Activated CD4-positive, alpha-beta T cell treated with anti-CD3 and anti-CD28 coated beads, Interleukin-10, Interleukin-2, amounts not matched to agents 100 ng/mL and 50 ng/mL, durations not matched to agents 16 hours and 8 hours (primary cell): ENCODE data around the gene TRIM44.

Experiments used
- DNase-seq: peaks from one replicate; pipeline ENCODE4 v3.0.0-alpha.2; 2020

The TRIM44 gene

GRCh38 chr11:35792846-35793192, 130.2 kb downstream of the TRIM44 start:
- DNase-seq = no peak

GRCh38 chr11:35794333-35794732, 131.8 kb downstream of the TRIM44 start:
- DNase-seq = no peak

DNA sequence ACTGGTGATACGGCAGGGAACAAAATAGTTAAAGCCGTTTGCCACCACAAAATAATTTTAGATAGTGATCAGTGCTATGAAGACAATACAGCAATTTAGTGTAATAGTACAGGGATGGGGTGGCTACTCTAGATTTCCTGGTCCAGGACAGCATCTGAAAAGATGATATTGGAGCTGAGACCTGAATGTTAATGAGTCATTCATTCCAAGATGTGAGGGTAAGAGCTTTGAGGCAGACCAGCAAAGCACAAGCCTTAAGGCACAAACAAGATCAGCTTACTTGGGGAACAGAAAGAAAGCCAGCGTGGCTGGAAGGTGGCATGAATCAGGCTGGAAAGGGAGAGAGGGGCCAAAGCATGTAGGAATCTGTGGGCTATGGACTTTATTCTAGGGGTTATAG, 132.3 kb downstream of the TRIM44 start:
- no peak for DNase-seq

DNA sequence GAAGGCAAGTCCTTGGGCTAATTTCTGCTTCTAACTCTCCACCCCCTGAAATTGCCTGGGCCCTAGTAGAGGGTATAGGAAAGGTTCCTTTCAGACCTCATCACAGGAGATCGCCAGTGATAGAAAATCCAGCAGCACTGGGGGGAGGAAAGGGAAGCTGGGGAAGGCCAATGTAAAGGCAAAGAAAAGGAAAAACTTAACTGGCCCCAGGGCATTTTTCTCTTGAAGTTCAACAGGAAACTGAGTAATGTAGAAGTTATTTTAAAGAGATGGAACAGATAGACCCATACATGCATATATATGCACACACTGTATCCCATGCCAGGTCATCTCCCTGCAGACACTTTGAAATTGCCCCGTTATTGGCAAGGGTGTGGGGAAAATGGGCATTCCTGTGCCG, 134.0 kb downstream of the TRIM44 start:
- no peak for DNase-seq

GRCh38 chr11:35798423-35798822, 135.8 kb downstream of the TRIM44 start:
- no peak for DNase-seq

DNA sequence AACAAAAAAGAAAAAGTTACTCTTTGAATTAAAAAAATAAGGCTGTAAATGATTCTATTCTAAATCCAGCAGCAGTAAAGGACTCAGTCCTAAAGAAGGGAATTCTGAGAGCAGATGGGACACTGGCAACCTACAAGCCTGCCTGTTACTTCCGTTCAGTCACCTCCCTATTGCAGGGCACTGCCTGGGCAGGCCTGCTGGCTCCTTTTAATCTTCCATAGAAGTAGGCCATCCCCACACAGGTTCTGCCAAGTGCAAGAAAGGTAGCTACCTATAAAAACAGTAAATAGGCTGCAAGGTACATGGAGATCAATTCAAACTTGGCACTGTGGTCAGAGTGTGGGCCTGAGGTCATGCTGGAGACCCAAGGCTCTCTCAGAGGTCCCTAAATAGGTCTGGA, 136.4 kb downstream of the TRIM44 start:
- DNase-seq = no peak

- DNase-seq = no peak
Observed at GRCh38 chr11:35799655-35800054, 137.1 kb downstream of the TRIM44 start.

- DNase-seq = no peak
Observed at GRCh38 chr11:35800970-35801953, 138.7 kb downstream of the TRIM44 start.

GRCh38 chr11:35802221-35802620, 139.6 kb downstream of the TRIM44 start:
- DNase-seq = no peak

DNA sequence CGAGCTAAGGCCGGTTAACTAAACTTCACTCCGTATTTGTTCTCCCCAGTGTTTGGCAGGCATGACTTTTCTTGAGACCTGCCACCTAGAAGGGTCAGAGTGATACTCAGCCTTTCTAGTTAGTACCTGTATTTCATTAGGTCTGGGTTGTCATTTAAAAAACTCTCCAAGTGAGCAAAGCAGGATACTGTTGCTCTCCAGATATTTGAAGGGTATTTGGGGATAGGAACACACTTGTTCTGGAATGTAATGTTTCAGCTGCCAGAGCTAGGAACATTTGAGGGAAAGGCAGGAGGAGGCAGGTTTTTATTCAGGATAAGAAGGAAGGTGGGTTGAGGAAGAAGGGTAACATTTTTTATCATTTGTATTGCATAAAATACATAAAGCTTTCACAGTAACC, 140.1 kb downstream of the TRIM44 start:
- DNase-seq = no peak

- no peak for DNase-seq
Observed at GRCh38 chr11:35803115-35803514, 140.5 kb downstream of the TRIM44 start.

GRCh38 chr11:35804451-35805040, 142.0 kb downstream of the TRIM44 start:
- DNase-seq = no peak

- DNase-seq = no peak
Observed at GRCh38 chr11:35809561-35809960, 147.0 kb downstream of the TRIM44 start.

DNA sequence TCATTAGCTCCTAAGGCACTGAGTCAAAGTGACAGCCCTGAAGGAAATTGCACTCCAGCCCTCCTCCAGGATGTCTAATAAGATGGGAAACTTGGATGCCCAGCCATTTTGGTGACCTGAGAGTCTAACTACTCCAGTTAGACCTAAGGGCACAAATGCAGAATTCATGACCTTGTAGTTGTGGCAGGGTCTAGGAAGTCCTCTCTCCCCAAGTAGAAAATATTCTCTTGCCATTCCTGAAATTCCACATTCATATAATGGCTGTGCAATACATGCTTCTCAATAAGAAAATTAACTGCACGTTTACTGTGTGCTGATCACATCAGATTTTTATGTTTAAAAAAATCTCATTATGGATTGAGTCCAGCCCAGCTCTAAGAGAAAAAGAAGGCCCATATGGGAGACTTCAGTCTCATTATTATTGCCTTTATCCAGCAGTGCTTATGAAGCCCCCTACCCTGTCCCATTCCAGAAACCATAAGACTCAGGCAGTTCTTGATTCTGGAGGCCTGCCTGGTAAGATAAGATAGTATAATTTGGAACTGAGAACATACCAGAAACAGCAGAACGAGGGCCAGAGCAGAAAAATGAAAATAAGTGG, 147.6 kb downstream of the TRIM44 start:
- no peak for DNase-seq

GRCh38 chr11:35811783-35812182, 149.2 kb downstream of the TRIM44 start:
- no peak for DNase-seq

GRCh38 chr11:35812828-35813227, 150.3 kb downstream of the TRIM44 start:
- no peak for DNase-seq

- no peak for DNase-seq
Observed at GRCh38 chr11:35814081-35814695, 151.6 kb downstream of the TRIM44 start.

DNA sequence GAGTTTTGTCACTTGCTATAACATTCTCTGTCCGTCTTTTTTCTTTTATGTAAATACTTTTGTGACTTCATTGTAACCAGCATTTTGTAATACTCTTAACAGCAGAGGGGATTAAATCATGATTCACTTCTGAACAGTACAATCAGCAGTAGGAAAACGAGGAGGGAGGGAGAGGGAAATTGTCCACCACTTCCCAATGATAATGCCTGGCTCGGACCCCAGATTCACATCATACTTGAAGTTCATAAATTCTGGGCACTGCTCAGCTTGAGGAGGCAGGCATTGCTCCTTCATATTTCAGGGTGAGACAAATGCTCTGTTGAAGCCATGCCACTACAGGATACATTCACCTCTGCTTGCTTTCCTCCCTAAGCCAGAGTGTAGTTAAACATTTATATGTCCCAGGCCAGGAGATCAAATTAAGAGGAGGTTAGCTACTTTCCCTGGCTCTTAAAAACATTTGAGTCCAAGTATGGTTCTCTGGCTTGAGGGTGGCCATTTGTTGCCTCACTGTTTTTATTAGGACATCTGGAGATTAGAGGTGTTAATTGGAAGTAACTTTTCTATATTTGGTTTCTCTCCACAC, 152.2 kb downstream of the TRIM44 start:
- DNase-seq = no peak

DNA sequence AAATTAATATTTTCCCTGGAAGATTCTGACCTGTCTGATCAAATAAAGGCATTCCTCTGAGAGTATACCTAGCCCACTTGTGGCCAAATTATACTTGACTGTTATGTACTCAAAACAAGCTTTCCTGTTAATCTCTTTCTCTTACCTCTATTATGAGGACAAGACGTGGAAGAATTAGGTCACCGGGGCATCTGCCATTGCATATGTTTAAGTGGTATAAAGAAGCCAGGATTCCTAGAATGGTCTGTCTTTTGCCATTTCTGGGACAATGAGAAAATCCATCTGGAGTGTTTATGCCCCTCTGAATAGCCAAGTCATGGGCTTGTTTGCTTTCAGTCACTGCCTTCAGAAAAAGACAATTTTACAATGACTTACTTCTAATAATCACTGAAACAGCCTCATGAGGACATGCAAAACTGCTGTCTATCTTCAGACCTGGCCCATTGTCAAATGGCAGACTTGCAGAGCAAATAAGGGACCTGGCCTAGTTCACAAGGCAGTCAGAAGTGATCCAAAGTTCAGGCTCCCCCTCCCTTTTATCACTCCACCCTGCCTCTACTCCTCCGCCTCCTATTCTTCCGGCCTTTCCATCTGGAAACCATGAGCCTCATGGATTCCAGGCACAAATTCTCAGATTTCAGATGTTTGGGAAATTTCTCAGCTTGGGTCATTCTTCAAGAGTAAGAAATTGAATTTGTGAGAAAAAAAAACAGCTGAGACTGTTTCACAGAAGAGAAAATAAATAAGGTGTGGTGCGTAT, 153.2 kb downstream of the TRIM44 start:
- DNase-seq = no peak

GRCh38 chr11:35820614-35821013, 158.0 kb downstream of the TRIM44 start:
- DNase-seq = no peak

DNA sequence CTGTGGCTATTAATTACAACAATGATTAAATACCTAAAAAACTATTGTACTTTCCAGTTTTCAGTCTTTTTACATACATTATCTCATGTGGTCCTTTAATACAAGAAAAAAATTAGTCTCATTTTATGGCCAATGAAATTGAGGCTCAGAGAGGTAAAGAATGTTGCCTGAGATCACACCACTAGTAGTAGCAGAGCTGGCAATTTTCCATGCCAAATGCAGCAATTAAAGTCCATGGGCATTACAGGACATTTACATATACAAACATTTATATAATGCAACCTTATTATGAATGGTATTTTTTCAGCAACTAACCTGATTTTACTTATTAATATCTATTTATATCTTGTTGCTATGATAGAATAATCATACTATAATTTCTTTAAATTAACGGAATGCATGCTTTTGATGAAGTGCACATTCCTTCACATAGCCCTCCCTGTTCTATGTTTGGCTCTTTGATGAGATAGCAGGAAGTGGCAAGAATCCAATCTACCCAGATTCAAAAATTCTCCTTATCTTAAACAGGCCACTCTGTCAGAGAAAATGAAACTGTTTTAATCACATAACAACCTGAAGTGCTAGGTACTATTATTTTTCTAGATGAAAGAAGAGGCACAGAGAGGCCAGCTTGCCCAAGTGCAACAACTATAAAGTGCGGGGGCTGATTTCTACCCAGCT, 160.4 kb downstream of the TRIM44 start:
- no peak for DNase-seq
